ENCODE measurements around the gene BRSK1.

DNA sequence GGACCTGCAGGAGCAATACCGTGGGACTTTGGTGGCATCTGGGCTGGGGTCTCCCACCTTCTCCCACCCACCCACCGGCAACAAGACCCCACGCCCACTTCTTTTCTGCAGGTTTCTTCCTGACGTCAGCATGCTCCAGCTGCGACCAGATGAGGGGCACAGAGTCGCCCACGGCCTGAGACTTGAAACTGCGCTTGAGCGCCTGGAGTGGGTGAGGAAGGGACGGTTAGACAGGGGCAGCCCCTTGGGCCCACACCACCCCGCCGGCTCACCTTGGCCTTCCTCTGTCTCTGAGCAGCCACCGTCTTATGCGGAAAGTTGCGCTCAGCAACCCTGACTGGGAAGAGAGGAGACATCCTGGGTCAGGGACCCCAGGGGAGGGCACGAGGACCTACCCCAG, 77.1 kb downstream of the BRSK1 start:
- TF ChIP-seq, protein P1, sequence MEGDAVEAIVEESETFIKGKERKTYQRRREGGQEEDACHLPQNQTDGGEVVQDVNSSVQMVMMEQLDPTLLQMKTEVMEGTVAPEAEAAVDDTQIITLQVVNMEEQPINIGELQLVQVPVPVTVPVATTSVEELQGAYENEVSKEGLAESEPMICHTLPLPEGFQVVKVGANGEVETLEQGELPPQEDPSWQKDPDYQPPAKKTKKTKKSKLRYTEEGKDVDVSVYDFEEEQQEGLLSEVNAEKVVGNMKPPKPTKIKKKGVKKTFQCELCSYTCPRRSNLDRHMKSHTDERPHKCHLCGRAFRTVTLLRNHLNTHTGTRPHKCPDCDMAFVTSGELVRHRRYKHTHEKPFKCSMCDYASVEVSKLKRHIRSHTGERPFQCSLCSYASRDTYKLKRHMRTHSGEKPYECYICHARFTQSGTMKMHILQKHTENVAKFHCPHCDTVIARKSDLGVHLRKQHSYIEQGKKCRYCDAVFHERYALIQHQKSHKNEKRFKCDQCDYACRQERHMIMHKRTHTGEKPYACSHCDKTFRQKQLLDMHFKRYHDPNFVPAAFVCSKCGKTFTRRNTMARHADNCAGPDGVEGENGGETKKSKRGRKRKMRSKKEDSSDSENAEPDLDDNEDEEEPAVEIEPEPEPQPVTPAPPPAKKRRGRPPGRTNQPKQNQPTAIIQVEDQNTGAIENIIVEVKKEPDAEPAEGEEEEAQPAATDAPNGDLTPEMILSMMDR (IDR thresholded peaks at IDR 0.05; ENCODE audit: poor library complexity, severe bottlenecking), result no peak
- no peak for TF ChIP-seq POLR2AphosphoS5 (IDR thresholded peaks at IDR 0.05)
- no peak for TF ChIP-seq TAF1 (IDR thresholded peaks at IDR 0.05; ENCODE audit: low read depth)
- no peak for TF ChIP-seq EP300 (conservative IDR thresholded peaks at IDR 0.05; ENCODE audit: poor library complexity, severe bottlenecking)
- TF ChIP-seq, protein P2, sequence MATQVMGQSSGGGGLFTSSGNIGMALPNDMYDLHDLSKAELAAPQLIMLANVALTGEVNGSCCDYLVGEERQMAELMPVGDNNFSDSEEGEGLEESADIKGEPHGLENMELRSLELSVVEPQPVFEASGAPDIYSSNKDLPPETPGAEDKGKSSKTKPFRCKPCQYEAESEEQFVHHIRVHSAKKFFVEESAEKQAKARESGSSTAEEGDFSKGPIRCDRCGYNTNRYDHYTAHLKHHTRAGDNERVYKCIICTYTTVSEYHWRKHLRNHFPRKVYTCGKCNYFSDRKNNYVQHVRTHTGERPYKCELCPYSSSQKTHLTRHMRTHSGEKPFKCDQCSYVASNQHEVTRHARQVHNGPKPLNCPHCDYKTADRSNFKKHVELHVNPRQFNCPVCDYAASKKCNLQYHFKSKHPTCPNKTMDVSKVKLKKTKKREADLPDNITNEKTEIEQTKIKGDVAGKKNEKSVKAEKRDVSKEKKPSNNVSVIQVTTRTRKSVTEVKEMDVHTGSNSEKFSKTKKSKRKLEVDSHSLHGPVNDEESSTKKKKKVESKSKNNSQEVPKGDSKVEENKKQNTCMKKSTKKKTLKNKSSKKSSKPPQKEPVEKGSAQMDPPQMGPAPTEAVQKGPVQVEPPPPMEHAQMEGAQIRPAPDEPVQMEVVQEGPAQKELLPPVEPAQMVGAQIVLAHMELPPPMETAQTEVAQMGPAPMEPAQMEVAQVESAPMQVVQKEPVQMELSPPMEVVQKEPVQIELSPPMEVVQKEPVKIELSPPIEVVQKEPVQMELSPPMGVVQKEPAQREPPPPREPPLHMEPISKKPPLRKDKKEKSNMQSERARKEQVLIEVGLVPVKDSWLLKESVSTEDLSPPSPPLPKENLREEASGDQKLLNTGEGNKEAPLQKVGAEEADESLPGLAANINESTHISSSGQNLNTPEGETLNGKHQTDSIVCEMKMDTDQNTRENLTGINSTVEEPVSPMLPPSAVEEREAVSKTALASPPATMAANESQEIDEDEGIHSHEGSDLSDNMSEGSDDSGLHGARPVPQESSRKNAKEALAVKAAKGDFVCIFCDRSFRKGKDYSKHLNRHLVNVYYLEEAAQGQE (IDR thresholded peaks at IDR 0.05; ENCODE audit: borderline replicate concordance), result no peak
- no peak for TF ChIP-seq EZH2 (IDR thresholded peaks at IDR 0.05; ENCODE audit: borderline replicate concordance, insufficient read depth, low read length, poor library complexity, severe bottlenecking)
- no peak for TF ChIP-seq RAD21 (conservative IDR thresholded peaks at IDR 0.05)
- no peak for TF ChIP-seq SMC3 (conservative IDR thresholded peaks at IDR 0.05; ENCODE audit: poor library complexity)
- TF ChIP-seq MXI1 (conservative IDR thresholded peaks at IDR 0.05; ENCODE audit: poor library complexity, severe bottlenecking), result no peak

Data from neural cell (in vitro differentiated cells).